ENCODE data around the gene PLS3. TPM values are rescaled to one million over a fixed set of nuclear protein-coding genes. Genes with fewer than 3 reads are reported as not detected.

PLS3 gene
- total RNA-seq, 2 experiments from 2014 or later, result 1.6 to 2.6 TPM

GRCh38 chrX:115687595-115687994 is 126.6 kb downstream of the PLS3 start:
- no peak for DNase-seq
- no peaks in the 10 kb centered on the region for H3K27me3 Mint-ChIP-seq
- no peak overlapping the region for H3K4me3 Mint-ChIP-seq

GRCh38 chrX:115689931-115690330 is 129.0 kb downstream of the PLS3 start:
- Mint-ChIP-seq H3K27me3 (no peaks in the 10 kb centered on the region), H3K9me3 (no peaks in the 10 kb centered on the region), H3K36me3 (no peaks in the 10 kb centered on the region), H3K4me1 (no peaks in the 10 kb centered on the region), H3K27ac (no peak overlapping the region), H3K4me3 (no peak overlapping the region)
- DNase-seq, result no peak

More at GRCh38 chrX:115687595-115687994, 126.6 kb downstream of the PLS3 start:
- Mint-ChIP-seq H3K27ac (no peak overlapping the region), H3K9me3 (no peaks in the 10 kb centered on the region), H3K4me1 (no peaks in the 10 kb centered on the region), H3K36me3 (no peaks in the 10 kb centered on the region)

- H3K27me3 Mint-ChIP-seq, result no peaks in the 10 kb centered on the region
- no peak overlapping the region for H3K27ac Mint-ChIP-seq
- no peak overlapping the region for H3K4me3 Mint-ChIP-seq
- H3K36me3 Mint-ChIP-seq, result no peaks in the 10 kb centered on the region
- no peaks in the 10 kb centered on the region for H3K4me1 Mint-ChIP-seq
- H3K9me3 Mint-ChIP-seq, result no peaks in the 10 kb centered on the region
- peak; percentile 3 for DNase-seq
Observed at GRCh38 chrX:115690511-115691216, 129.7 kb downstream of the PLS3 start.

- no peaks in the 10 kb centered on the region for H3K9me3 Mint-ChIP-seq
- no peaks in the 10 kb centered on the region for H3K36me3 Mint-ChIP-seq
- H3K27me3 Mint-ChIP-seq, result no peaks in the 10 kb centered on the region
- H3K4me3 Mint-ChIP-seq, result no peak overlapping the region
- no peak overlapping the region for H3K27ac Mint-ChIP-seq
- no peak for DNase-seq
- no peaks in the 10 kb centered on the region for H3K4me1 Mint-ChIP-seq
Observed at GRCh38 chrX:115693476-115693875, 132.5 kb downstream of the PLS3 start.

GRCh38 chrX:115694028-115694427 is 133.1 kb downstream of the PLS3 start:
- no peaks in the 10 kb centered on the region for H3K4me1 Mint-ChIP-seq
- H3K27me3 Mint-ChIP-seq, result no peaks in the 10 kb centered on the region
- no peak overlapping the region for H3K4me3 Mint-ChIP-seq
- no peak for DNase-seq
- no peaks in the 10 kb centered on the region for H3K9me3 Mint-ChIP-seq
- no peak overlapping the region for H3K27ac Mint-ChIP-seq
- no peaks in the 10 kb centered on the region for H3K36me3 Mint-ChIP-seq

DNA sequence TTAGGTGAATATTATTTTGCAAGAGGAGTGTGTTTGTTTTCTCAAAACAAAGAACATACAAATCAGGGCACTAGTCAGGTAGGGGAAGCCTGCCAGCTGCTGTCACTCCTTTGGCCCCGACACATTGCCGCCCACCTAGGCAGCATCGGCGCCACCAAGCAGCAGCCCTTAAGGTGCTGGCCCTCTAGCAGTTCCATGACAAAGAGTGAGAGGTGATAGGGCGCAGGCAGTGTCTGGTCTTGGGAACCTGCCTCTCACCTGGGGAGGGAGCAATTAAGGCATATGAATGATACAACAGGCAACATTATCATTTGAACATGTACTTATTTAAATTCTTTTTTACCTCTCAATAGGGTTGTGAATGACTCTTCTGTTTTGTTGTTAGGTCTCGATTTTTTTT is 135.1 kb downstream of the PLS3 start:
- Mint-ChIP-seq H3K4me3 (no peak overlapping the region), H3K27me3 (no peaks in the 10 kb centered on the region), H3K36me3 (no peaks in the 10 kb centered on the region), H3K4me1 (no peaks in the 10 kb centered on the region), H3K27ac (no peak overlapping the region), H3K9me3 (no peaks in the 10 kb centered on the region)
- DNase-seq, result no peak

DNA sequence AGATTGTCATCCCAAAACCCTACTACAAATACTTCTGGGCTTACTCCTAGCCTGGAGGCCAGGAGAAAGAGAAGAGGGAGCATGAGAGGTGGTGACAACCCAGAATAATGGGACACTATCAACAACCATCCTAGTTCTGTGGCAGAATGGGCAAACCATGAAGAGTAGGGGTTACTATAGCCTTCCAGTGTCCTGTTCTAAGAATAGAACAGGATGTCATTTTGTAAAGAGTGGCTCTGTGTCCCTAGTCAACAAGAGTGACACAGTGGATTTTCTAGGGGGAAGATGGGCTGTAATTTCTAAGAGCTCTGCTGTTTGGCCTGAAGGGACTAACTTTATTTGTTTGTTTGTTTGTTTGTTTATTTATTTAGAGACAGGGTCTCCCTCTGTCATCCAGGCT is 136.0 kb downstream of the PLS3 start:
- no peak for DNase-seq
- no peak overlapping the region for H3K4me3 Mint-ChIP-seq
- no peaks in the 10 kb centered on the region for H3K4me1 Mint-ChIP-seq
- no peak overlapping the region for H3K27ac Mint-ChIP-seq
- H3K27me3 Mint-ChIP-seq, result no peaks in the 10 kb centered on the region
- H3K9me3 Mint-ChIP-seq, result no peaks in the 10 kb centered on the region
- no peaks in the 10 kb centered on the region for H3K36me3 Mint-ChIP-seq

DNA sequence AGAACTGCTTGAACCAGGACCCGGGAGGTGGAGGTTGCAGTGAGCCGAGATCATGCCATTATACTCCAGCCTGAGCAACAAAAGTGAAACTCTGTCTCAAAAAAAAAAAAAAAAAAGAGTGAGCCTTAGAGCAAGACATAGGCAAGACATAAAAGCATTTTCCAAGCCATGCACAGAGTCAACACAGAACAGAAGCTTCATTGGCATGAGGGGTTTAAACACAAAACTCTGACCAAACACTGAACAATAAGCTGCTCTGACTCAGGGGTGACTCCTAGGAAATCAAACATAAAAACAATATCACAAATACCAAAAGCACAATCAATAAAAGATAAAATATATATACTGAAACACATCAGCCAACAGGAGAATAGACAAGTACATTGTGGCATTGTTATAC is 136.8 kb downstream of the PLS3 start:
- Mint-ChIP-seq H3K9me3 (no peaks in the 10 kb centered on the region), H3K27ac (no peak overlapping the region), H3K27me3 (no peaks in the 10 kb centered on the region), H3K4me1 (no peaks in the 10 kb centered on the region), H3K36me3 (no peaks in the 10 kb centered on the region), H3K4me3 (no peak overlapping the region)
- DNase-seq, result no peak
